Natural killer cell treated with Interleukin-12 subunit alpha and Interleukin-12 subunit beta and Interleukin-15 and Interleukin-18, amount 100 ng/mL, for 72 hours (primary cell): ENCODE results near the gene ANGPTL2. TPM values are rescaled to one million over a fixed set of nuclear protein-coding genes. Genes with fewer than 3 reads are reported as not detected.

Experiments used
- ATAC-seq, 2 donors: fragments of 150-1000 bp; cut with Tn5 transposase in 1 of 2; sonication (Bioruptor Pico), chemical (Tn5 transposase) in 1 of 2; 2 replicates each; pipeline ENCODE4 v1.10.0; 2021
- DNase-seq: peaks from one replicate; pipeline ENCODE4 v3.0.0; 2022; ENCODE audit warnings: low spot score
- H3K27ac Mint-ChIP-seq, 2 donors: 1 replicate in 1 of 2; 2 replicates in 1 of 2; pipeline ENCODE4 v1.8.0; 2022; ENCODE audit warnings: mixed read lengths in 2 of 2, mild to moderate bottlenecking in 1 of 2, moderate library complexity in 1 of 2
- H3K27me3 Mint-ChIP-seq, 2 donors: 1 replicate in 1 of 2; 2 replicates in 1 of 2; pipeline ENCODE4 v1.8.0; 2022; ENCODE audit warnings: mixed read lengths in 2 of 2
- H3K36me3 Mint-ChIP-seq: one replicate; pipeline ENCODE4 v1.8.0; 2022; ENCODE audit warnings: mixed read lengths
- H3K4me1 Mint-ChIP-seq, 2 donors: 1 replicate in 1 of 2; 2 replicates in 1 of 2; pipeline ENCODE4 v1.8.0; 2022; ENCODE audit warnings: low read depth in 2 of 2, mixed read lengths in 2 of 2, mild to moderate bottlenecking in 1 of 2
- H3K4me3 Mint-ChIP-seq: one replicate; pipeline ENCODE4 v1.8.0; 2022; ENCODE audit warnings: mixed read lengths
- H3K9me3 Mint-ChIP-seq: 2 replicates; pipeline ENCODE4 v1.8.0; 2022; ENCODE audit warnings: mixed read lengths
- total RNA-seq, 2 donors: library from RNA; stranded (reverse); gene quantifications; one replicate each; pipeline ENCODE4 v1.2.3, GENCODE V29; 2022

The ANGPTL2 gene
- total RNA-seq, 2 donors from 2014 or later, result not detected

- Mint-ChIP-seq H3K9me3 (no peaks in the 10 kb centered on the region), H3K4me3 (no peak overlapping the region), H3K4me1 (peaks cover 6 to 11% of the 10 kb centered on the region in 2 donors), H3K36me3 (no peaks in the 10 kb centered on the region), H3K27me3 (peaks cover 0 to 35% of the 10 kb centered on the region in 2 donors), H3K27ac (no peak overlapping the region)
- ATAC-seq (no peak), DNase-seq (no peak)
Observed at GRCh38 chr9:127126971-127127370, 4.5 kb upstream of the ANGPTL2 start.

- H3K4me3 Mint-ChIP-seq, result no peak overlapping the region
- H3K4me1 Mint-ChIP-seq, result peaks cover 6 to 11% of the 10 kb centered on the region in 2 donors
- no peaks in the 10 kb centered on the region for H3K9me3 Mint-ChIP-seq
- peaks cover 0 to 43% of the 10 kb centered on the region in 2 donors for H3K27me3 Mint-ChIP-seq
- DNase-seq, result no peak
- H3K27ac Mint-ChIP-seq, result no peak overlapping the region
- no peak for ATAC-seq
- H3K36me3 Mint-ChIP-seq, result no peaks in the 10 kb centered on the region
Observed at GRCh38 chr9:127124792-127125191, 2.4 kb upstream of the ANGPTL2 start.

- H3K27me3 Mint-ChIP-seq, result peaks cover 0 to 43% of the 10 kb centered on the region in 2 donors
- no peaks in the 10 kb centered on the region for H3K9me3 Mint-ChIP-seq
- no peaks in the 10 kb centered on the region for H3K36me3 Mint-ChIP-seq
- peaks cover 6 to 12% of the 10 kb centered on the region in 2 donors for H3K4me1 Mint-ChIP-seq
- H3K27ac Mint-ChIP-seq, result no peak overlapping the region
- ATAC-seq (no peak), DNase-seq (no peak)
- no peak overlapping the region for H3K4me3 Mint-ChIP-seq
Observed at GRCh38 chr9:127124111-127124531, 1.7 kb upstream of the ANGPTL2 start.

GRCh38 chr9:127123064-127123890 is 842 bp upstream of the ANGPTL2 start:
- H3K27me3 Mint-ChIP-seq, result peaks cover 0 to 43% of the 10 kb centered on the region in 2 donors
- H3K36me3 Mint-ChIP-seq, result no peaks in the 10 kb centered on the region
- no peak for ATAC-seq

GRCh38 chr9:127121628-127122175 is 733 bp downstream of the ANGPTL2 start:
- Mint-ChIP-seq H3K4me3 (no peak overlapping the region), H3K27ac (no peak overlapping the region), H3K27me3 (peaks cover 0 to 39% of the 10 kb centered on the region in 2 donors), H3K4me1 (peaks cover 5 to 17% of the 10 kb centered on the region in 2 donors), H3K9me3 (no peaks in the 10 kb centered on the region), H3K36me3 (no peaks in the 10 kb centered on the region)
- ATAC-seq, result no peak
- DNase-seq, result no peak

More at GRCh38 chr9:127123064-127123890, 842 bp upstream of the ANGPTL2 start:
- H3K4me3 Mint-ChIP-seq, result peak overlapping the region; percentile 15
- H3K9me3 Mint-ChIP-seq, result no peaks in the 10 kb centered on the region
- H3K27ac Mint-ChIP-seq, result no peak overlapping the region
- H3K4me1 Mint-ChIP-seq, result peaks cover 4 to 15% of the 10 kb centered on the region in 2 donors
- DNase-seq, result no peak

GRCh38 chr9:127119320-127119709 is 3.1 kb downstream of the ANGPTL2 start:
- no peak overlapping the region for H3K27ac Mint-ChIP-seq
- DNase-seq, result no peak
- H3K36me3 Mint-ChIP-seq, result no peaks in the 10 kb centered on the region
- ATAC-seq, result no peak
- no peak overlapping the region for H3K4me3 Mint-ChIP-seq
- H3K27me3 Mint-ChIP-seq, result peaks cover 0 to 26% of the 10 kb centered on the region in 2 donors
- H3K4me1 Mint-ChIP-seq, result peaks cover 9 to 23% of the 10 kb centered on the region in 2 donors
- H3K9me3 Mint-ChIP-seq, result no peaks in the 10 kb centered on the region

GRCh38 chr9:127118597-127119319 is 3.7 kb downstream of the ANGPTL2 start:
- Mint-ChIP-seq H3K4me1 (peaks cover 9 to 23% of the 10 kb centered on the region in 2 donors), H3K4me3 (no peak overlapping the region), H3K27ac (no peak overlapping the region), H3K9me3 (no peaks in the 10 kb centered on the region), H3K36me3 (no peaks in the 10 kb centered on the region), H3K27me3 (peaks cover 0 to 24% of the 10 kb centered on the region in 2 donors)
- ATAC-seq, result no peak
- no peak for DNase-seq

- no peak for DNase-seq
- Mint-ChIP-seq H3K4me1 (peaks cover 9 to 18% of the 10 kb centered on the region in 2 donors), H3K27ac (no peak overlapping the region), H3K9me3 (no peaks in the 10 kb centered on the region), H3K4me3 (no peak overlapping the region), H3K36me3 (no peaks in the 10 kb centered on the region), H3K27me3 (peaks cover 0 to 15% of the 10 kb centered on the region in 2 donors)
- ATAC-seq, result no peak
Observed at GRCh38 chr9:127117801-127118200, 4.6 kb downstream of the ANGPTL2 start.

- no peak for ATAC-seq
- no peak for DNase-seq
- Mint-ChIP-seq H3K36me3 (no peaks in the 10 kb centered on the region), H3K27me3 (peaks cover 0 to 8% of the 10 kb centered on the region in 2 donors), H3K4me3 (no peak overlapping the region), H3K9me3 (no peaks in the 10 kb centered on the region), H3K27ac (peak overlapping the region in 1 of 2 donors; percentile 30), H3K4me1 (peaks cover 9 to 17% of the 10 kb centered on the region in 2 donors)
Observed at GRCh38 chr9:127116957-127117356, 5.5 kb downstream of the ANGPTL2 start.

- H3K27ac Mint-ChIP-seq, result no peak overlapping the region
- H3K36me3 Mint-ChIP-seq, result no peaks in the 10 kb centered on the region
- peak; percentile 3 to 25 for ATAC-seq
- no peak overlapping the region for H3K4me3 Mint-ChIP-seq
- DNase-seq, result no peak
- peaks cover 9 to 17% of the 10 kb centered on the region in 2 donors for H3K4me1 Mint-ChIP-seq
- H3K27me3 Mint-ChIP-seq, result peaks cover 0 to under 1% of the 10 kb centered on the region in 2 donors
- no peaks in the 10 kb centered on the region for H3K9me3 Mint-ChIP-seq
Observed at GRCh38 chr9:127116088-127116726, 6.2 kb downstream of the ANGPTL2 start.

GRCh38 chr9:127114606-127115005 is 7.8 kb downstream of the ANGPTL2 start:
- Mint-ChIP-seq H3K4me3 (no peak overlapping the region), H3K36me3 (no peaks in the 10 kb centered on the region), H3K4me1 (peaks cover 9 to 17% of the 10 kb centered on the region in 2 donors), H3K27me3 (no peaks in the 10 kb centered on the region), H3K9me3 (no peaks in the 10 kb centered on the region), H3K27ac (no peak overlapping the region)
- DNase-seq (no peak), ATAC-seq (no peak)

- Mint-ChIP-seq H3K4me3 (no peak overlapping the region), H3K36me3 (no peaks in the 10 kb centered on the region), H3K9me3 (no peaks in the 10 kb centered on the region), H3K4me1 (peaks cover 9 to 12% of the 10 kb centered on the region in 2 donors), H3K27ac (no peak overlapping the region), H3K27me3 (no peaks in the 10 kb centered on the region)
- ATAC-seq, result no peak
- DNase-seq, result no peak
Observed at GRCh38 chr9:127113191-127113972, 9.1 kb downstream of the ANGPTL2 start.

GRCh38 chr9:127112735-127113161 is 9.7 kb downstream of the ANGPTL2 start:
- peaks cover 9 to 12% of the 10 kb centered on the region in 2 donors for H3K4me1 Mint-ChIP-seq
- no peaks in the 10 kb centered on the region for H3K36me3 Mint-ChIP-seq
- H3K9me3 Mint-ChIP-seq, result no peaks in the 10 kb centered on the region
- no peak for DNase-seq
- H3K27ac Mint-ChIP-seq, result no peak overlapping the region
- ATAC-seq, result no peak
- no peak overlapping the region for H3K4me3 Mint-ChIP-seq
- H3K27me3 Mint-ChIP-seq, result no peaks in the 10 kb centered on the region
